Smooth muscle cell (in vitro differentiated cells): ENCODE measurements around the gene CEMIP2. TPM values are rescaled to one million over a fixed set of nuclear protein-coding genes. Genes with fewer than 3 reads are reported as not detected.

ENCODE experiments used
- DNase-seq: peaks from one replicate; lab custom pipeline; 2025; ENCODE audit not compliant: unreplicated experiment; lab: John Stamatoyannopoulos, UW
- H2AFZ ChIP-seq: fragments of 200-600 bp; sonication (generic); 2 replicates; pipeline ENCODE4 v1.6.0; 2016; ENCODE audit warnings: antibody characterized with exemption, low read depth, mild to moderate bottlenecking
- H3F3A ChIP-seq: fragments of 200-600 bp; sonication (generic); 2 replicates; pipeline ENCODE4 v1.6.0; 2017; ENCODE audit warnings: antibody characterized with exemption, low read depth
- H3K27ac ChIP-seq: fragments of 200-600 bp; sonication (generic); 2 replicates; pipeline ENCODE4 v1.5.1; 2016; ENCODE audit warnings: low read depth, mild to moderate bottlenecking
- H3K27me3 ChIP-seq: fragments of 200-600 bp; sonication (generic); 2 replicates; pipeline ENCODE4 v1.6.1; 2016; ENCODE audit warnings: low read depth, mild to moderate bottlenecking
- H3K36me3 ChIP-seq: fragments of 200-600 bp; sonication (generic); 2 replicates; pipeline ENCODE4 v1.5.1; 2016; ENCODE audit warnings: low read depth
- H3K4me1 ChIP-seq: fragments of 200-600 bp; sonication (generic); 2 replicates; pipeline ENCODE4 v1.5.1; 2016; ENCODE audit warnings: low read depth
- H3K4me2 ChIP-seq: fragments of 200-600 bp; sonication (generic); 2 replicates; pipeline ENCODE4 v1.6.0; 2016; ENCODE audit warnings: mild to moderate bottlenecking
- H3K4me3 ChIP-seq: fragments of 200-600 bp; sonication (generic); 2 replicates; pipeline ENCODE4 v1.5.1; 2016; ENCODE audit warnings: mild to moderate bottlenecking
- H3K79me2 ChIP-seq: fragments of 200-600 bp; sonication (generic); 2 replicates; pipeline ENCODE4 v1.6.0; 2016; ENCODE audit warnings: low read depth, mild to moderate bottlenecking
- H3K9ac ChIP-seq: fragments of 200-600 bp; sonication (generic); 2 replicates; pipeline ENCODE4 v1.6.0; 2016; ENCODE audit warnings: low read depth
- H3K9me3 ChIP-seq: fragments of 200-600 bp; sonication (generic); replicated peaks from 2 replicates; pipeline ENCODE4 v1.5.1; 2016; ENCODE audit warnings: low read depth
- H4K20me1 ChIP-seq: fragments of 200-600 bp; sonication (generic); 2 replicates; pipeline ENCODE4 v1.6.0; 2016; ENCODE audit warnings: low read depth
- CTCF ChIP-seq: fragments of 200-600 bp; sonication (generic); IDR thresholded peaks from 2 replicates; pipeline ENCODE4 v1.5.1; 2017; ENCODE audit warnings: borderline replicate concordance, mild to moderate bottlenecking, antibody characterized with exemption; ENCODE audit not compliant: insufficient read depth, poor library complexity, severe bottlenecking
- WGBS: methylation state at CpG from one replicate; pipeline ENCODE4 v1.1.7; 2016; ENCODE audit warnings: low lambda C conversion rate; 5-methylcytosine and 5-hydroxymethylcytosine counted together
- polyA plus RNA-seq: library from polyadenylated mRNA; unstranded; fragments of >200 nt; fragmentation: Nextera tagmentation; extraction: Ambion mirVana; gene quantifications from 2 replicates; pipeline ENCODE4 v1.2.1, GENCODE V29; 2016
- total RNA-seq: library from RNA; depleted of rRNA; stranded (reverse); fragments of >200 nt; gene quantifications from 2 replicates; pipeline ENCODE4 v1.2.3, GENCODE V29; 2014

CEMIP2 gene
- total and polyA plus RNA-seq, 2 experiments from 2014 or later, result 46.1 to 103 TPM

- H2AFZ ChIP-seq, result no peak overlapping the region
- TF ChIP-seq CTCF, result no peak
- H3K4me1 ChIP-seq, result peaks cover 11% of the 10 kb centered on the region
- H3F3A ChIP-seq, result peaks cover 7% of the 10 kb centered on the region
- WGBS, result 62% methylated on average over 3 of the region's 3 CpGs
- H3K27me3 ChIP-seq, result no peaks in the 10 kb centered on the region
- H4K20me1 ChIP-seq, result no peaks in the 10 kb centered on the region
- no peak for DNase-seq
- H3K27ac ChIP-seq, result no peak overlapping the region
- H3K4me2 ChIP-seq, result no peak overlapping the region
- no peak overlapping the region for H3K9ac ChIP-seq
- H3K79me2 ChIP-seq, result no peaks in the 10 kb centered on the region
- H3K4me3 ChIP-seq, result no peak overlapping the region
- H3K9me3 ChIP-seq, result no peaks in the 10 kb centered on the region
- H3K36me3 ChIP-seq, result no peaks in the 10 kb centered on the region
Measured at GRCh38 chr9:71675105-71675856, 93.0 kb downstream of the CEMIP2 start.

GRCh38 chr9:71672573-71672972 lies 95.7 kb downstream of the CEMIP2 start:
- H3K36me3 ChIP-seq, result no peaks in the 10 kb centered on the region
- H3K4me2 ChIP-seq, result no peak overlapping the region
- H3K4me1 ChIP-seq, result no peaks in the 10 kb centered on the region
- H2AFZ ChIP-seq, result no peak overlapping the region
- no peaks in the 10 kb centered on the region for H4K20me1 ChIP-seq
- no peak overlapping the region for H3K4me3 ChIP-seq
- no peak for TF ChIP-seq CTCF
- no peaks in the 10 kb centered on the region for H3K79me2 ChIP-seq
- no peaks in the 10 kb centered on the region for H3K27me3 ChIP-seq
- no peaks in the 10 kb centered on the region for H3K9me3 ChIP-seq
- H3K9ac ChIP-seq, result no peak overlapping the region
- H3K27ac ChIP-seq, result no peak overlapping the region
- WGBS, result 100% methylated on average over 1 of the region's 1 CpG
- DNase-seq, result no peak
- H3F3A ChIP-seq, result peaks cover 3% of the 10 kb centered on the region

- Histone ChIP-seq H3K4me2 (no peak overlapping the region), H3K4me3 (no peak overlapping the region), H3K9ac (no peak overlapping the region), H3K4me1 (no peaks in the 10 kb centered on the region), H3K36me3 (no peaks in the 10 kb centered on the region), H4K20me1 (no peaks in the 10 kb centered on the region), H3F3A (no peaks in the 10 kb centered on the region), H3K27me3 (no peaks in the 10 kb centered on the region), H2AFZ (no peak overlapping the region), H3K27ac (no peak overlapping the region), H3K79me2 (no peaks in the 10 kb centered on the region), H3K9me3 (no peaks in the 10 kb centered on the region)
- WGBS, result over 99% methylated on average over 3 of the region's 3 CpGs
- TF ChIP-seq CTCF, result no peak
- DNase-seq, result no peak
Measured at GRCh38 chr9:71671289-71671688, 97.0 kb downstream of the CEMIP2 start.

GRCh38 chr9:71670121-71670520 lies 98.2 kb downstream of the CEMIP2 start:
- no peak for TF ChIP-seq CTCF
- no peak overlapping the region for H3K4me2 ChIP-seq
- H3F3A ChIP-seq, result no peaks in the 10 kb centered on the region
- no peak overlapping the region for H3K4me3 ChIP-seq
- H3K36me3 ChIP-seq, result no peaks in the 10 kb centered on the region
- H3K4me1 ChIP-seq, result no peaks in the 10 kb centered on the region
- H3K79me2 ChIP-seq, result no peaks in the 10 kb centered on the region
- no peaks in the 10 kb centered on the region for H3K9me3 ChIP-seq
- 87% methylated on average over 1 of the region's 1 CpG for WGBS
- H3K9ac ChIP-seq, result no peak overlapping the region
- H4K20me1 ChIP-seq, result no peaks in the 10 kb centered on the region
- H3K27ac ChIP-seq, result no peak overlapping the region
- no peak overlapping the region for H2AFZ ChIP-seq
- DNase-seq, result no peak
- H3K27me3 ChIP-seq, result no peaks in the 10 kb centered on the region
